ENCODE measurements around the gene CASQ1.

GRCh38 chr1:160193832-160194736, 3.7 kb downstream of the CASQ1 start:
- no peak for TF ChIP-seq CTCF (IDR thresholded peaks at IDR 0.05)
- no peak for TF ChIP-seq POLR2AphosphoS5 (IDR thresholded peaks at IDR 0.05)

Data from esophagus muscularis mucosa (tissue), 3 donors.